Endometrial microvascular endothelial cells (primary cell): Measurements from ENCODE around the gene TPST1. TPM values are rescaled to one million over a fixed set of nuclear protein-coding genes. Genes with fewer than 3 reads are reported as not detected.
"Not testable (repeated sequence)": the region's sequence is repeated elsewhere in the genome, so short reads cannot be mapped to it uniquely, and the experiment has no call there.

ENCODE experiments used
- in situ Hi-C: cut with HindIII; loops from 2 replicates; pipeline ENCODE4 v1.10.0; 2017; ENCODE audit warnings: low sequenced_read_pairs, low pct_unique_long_range_greater_than_20kb; ENCODE audit errors: inconsistent ontology term
- total RNA-seq: library from RNA; depleted of rRNA; stranded (reverse); fragments of >200 nt; gene quantifications from one replicate; pipeline ENCODE4 v1.2.3, GENCODE V29; 2015; ENCODE audit errors: inconsistent ontology term

Gene TPST1
- total RNA-seq, 1 donor from 2014 or later: 32.1 TPM

- in situ Hi-C loops: no loop called here
Measured at GRCh38 chr7:66313886-66314568, 108.9 kb downstream of the TPST1 start.

GRCh38 chr7:66315192-66315591 is 110.1 kb downstream of the TPST1 start:
- in situ Hi-C loops: no loop called here

GRCh38 chr7:66319407-66319979 is 114.4 kb downstream of the TPST1 start:
- in situ Hi-C loops: no loop called here

GRCh38 chr7:66321283-66321682 is 116.1 kb downstream of the TPST1 start:
- in situ Hi-C loops: no loop called here

- in situ Hi-C loops: no loop called here
Measured at GRCh38 chr7:66323114-66323796, 118.1 kb downstream of the TPST1 start.

- in situ Hi-C loops: not testable (repeated sequence)
Measured at GRCh38 chr7:66324985-66325384, 119.9 kb downstream of the TPST1 start.

- in situ Hi-C loops: no loop called here
Measured at GRCh38 chr7:66326501-66327215, 121.5 kb downstream of the TPST1 start.

- in situ Hi-C loops: no loop called here
Measured at GRCh38 chr7:66330961-66331360, 125.8 kb downstream of the TPST1 start.

GRCh38 chr7:66331883-66332282 is 126.7 kb downstream of the TPST1 start:
- in situ Hi-C loops: no loop called here

GRCh38 chr7:66333443-66333842 is 128.3 kb downstream of the TPST1 start:
- in situ Hi-C loops: no loop called here

- in situ Hi-C loops: no loop called here
Measured at GRCh38 chr7:66335318-66335717, 130.2 kb downstream of the TPST1 start.

GRCh38 chr7:66336760-66337159 is 131.6 kb downstream of the TPST1 start:
- in situ Hi-C loops: no loop called here

- in situ Hi-C loops: no loop called here
Measured at GRCh38 chr7:66339141-66339540, 134.0 kb downstream of the TPST1 start.

GRCh38 chr7:66344166-66344565 is 139.0 kb downstream of the TPST1 start:
- in situ Hi-C loops: no loop called here

GRCh38 chr7:66348531-66348930 is 143.4 kb downstream of the TPST1 start:
- in situ Hi-C loops: no loop called here

GRCh38 chr7:66348959-66349358 is 143.8 kb downstream of the TPST1 start:
- in situ Hi-C loops: no loop called here

GRCh38 chr7:66352071-66352470 is 146.9 kb downstream of the TPST1 start:
- in situ Hi-C loops: no loop called here

GRCh38 chr7:66353547-66353946 is 148.4 kb downstream of the TPST1 start:
- in situ Hi-C loops: no loop called here

- in situ Hi-C loops: no loop called here
Measured at GRCh38 chr7:66355756-66356155, 150.6 kb downstream of the TPST1 start.

- in situ Hi-C loops: no loop called here
Measured at GRCh38 chr7:66356277-66356721, 151.2 kb downstream of the TPST1 start.
